HCT116 (cell line): ENCODE data around the gene PLA2G5. TPM values are rescaled to one million over a fixed set of nuclear protein-coding genes. Genes with fewer than 3 reads are reported as not detected.

Source experiments
- ATAC-seq: fragments of 200-7000 bp; cut with Tn5 transposase; 2 replicates; pipeline ENCODE4 v1.9.1; 2020; ENCODE audit warnings: mild to moderate bottlenecking, moderate library complexity
- BruUV-seq: library from RNA; stranded (reverse); fragments of 400-500 nt; replicated peaks from 2 replicates; lab custom pipeline; 2021; lab: Mats Ljungman, UMichigan
- CTCF ChIA-PET: fragments of 300-600 bp; sonication (Branson Sonifier 250); formaldehyde crosslinking; loops from one replicate; lab custom pipeline; 2021; ENCODE audit warnings: antibody characterized with exemption; lab: Charles Lee
- POLR2A ChIA-PET: fragments of 300-600, 350-600 bp; sonication (Branson Sonifier 250); formaldehyde crosslinking; loops from one replicate; lab custom pipeline; 2021; ENCODE audit warnings: antibody characterized with exemption; lab: Charles Lee
- RAD21 ChIA-PET, 2 experiments: fragments of 300-600 bp; sonication (Branson Sonifier 250); formaldehyde crosslinking; loops; one replicate each; lab custom pipeline; 2023; ENCODE audit warnings: low total read pairs in 2 of 2; ENCODE audit not compliant: uncharacterized antibody in 2 of 2, unreplicated experiment in 2 of 2, low non-redundant PET in 1 of 2; lab: Charles Lee
- DNase-seq: peaks from one replicate; pipeline ENCODE4 v3.0.0-alpha.2; 2010; ENCODE audit warnings: low read depth, low spot score
- H2AFZ ChIP-seq: fragments of 200-600 bp; shearing (Covaris generic), sonication (generic); 2 replicates; pipeline ENCODE4 v1.6.1; 2017; ENCODE audit warnings: low read depth, mixed run types, mixed read lengths, antibody characterized with exemption, low read length; ENCODE audit not compliant: poor library complexity, severe bottlenecking
- H3K27ac ChIP-seq: 2 replicates; pipeline ENCODE4 v1.5.1; 2012; ENCODE audit warnings: low read depth, low read length
- H3K27me3 ChIP-seq: fragments of 200-600 bp; sonication (generic); 2 replicates; pipeline ENCODE4 v1.6.1; 2016; ENCODE audit warnings: mixed run types, low read length, mixed read lengths; ENCODE audit not compliant: insufficient read depth
- H3K36me3 ChIP-seq, 2 experiments: fragments of 200-500 bp in 1 of 2; fragments of 200-600 bp in 1 of 2; sonication (Bioruptor generic) in 1 of 2; sonication (generic) in 1 of 2; 2 replicates each; pipeline versions ENCODE4 v1.5.1 to v1.6.1; 2014 to 2016; ENCODE audit warnings: low read length in 2 of 2, inconsistent platforms in 1 of 2, mixed read lengths in 1 of 2, mixed run types in 1 of 2; ENCODE audit not compliant: insufficient read depth in 2 of 2, control insufficient read depth in 1 of 2
- H3K4me1 ChIP-seq, 2 experiments: fragments of 200-600 bp in 1 of 2; sonication (generic) in 1 of 2; 2 replicates each; pipeline versions ENCODE4 v1.5.1 to v1.6.1; 2012 to 2017; ENCODE audit warnings: low read length in 2 of 2, inconsistent platforms in 1 of 2, mild to moderate bottlenecking in 1 of 2, mixed read lengths in 1 of 2, mixed run types in 1 of 2, moderate library complexity in 1 of 2; ENCODE audit not compliant: insufficient read depth in 2 of 2, control insufficient read depth in 1 of 2
- H3K4me2 ChIP-seq: fragments of 200-600 bp; sonication (generic); 2 replicates; pipeline ENCODE4 v1.6.1; 2017; ENCODE audit warnings: mixed run types, low read length, mixed read lengths
- H3K4me3 ChIP-seq, 2 experiments: fragments of 200-600 bp in 1 of 2; sonication (generic) in 1 of 2; replicated peaks in 1 of 2; 2 replicates each; pipeline ENCODE4 v1.5.1; 2011 to 2016; ENCODE audit warnings: low read length in 2 of 2, control low read depth in 1 of 2, low read depth in 1 of 2, mild to moderate bottlenecking in 1 of 2, mixed read lengths in 1 of 2, mixed run types in 1 of 2
- H3K79me2 ChIP-seq: fragments of 200-600 bp; sonication (generic); 2 replicates; pipeline ENCODE4 v1.6.1; 2017; ENCODE audit warnings: mild to moderate bottlenecking, mixed run types, low read length, moderate library complexity, mixed read lengths; ENCODE audit not compliant: insufficient read depth
- H3K9ac ChIP-seq: fragments of 200-600 bp; sonication (generic); 2 replicates; pipeline ENCODE4 v1.6.1; 2016; ENCODE audit warnings: low read length, mixed read lengths
- H3K9me2 ChIP-seq: fragments of 200-600 bp; sonication (generic), shearing (Covaris generic); 2 replicates; pipeline ENCODE4 v1.6.1; 2017; ENCODE audit warnings: mixed run types, mild to moderate bottlenecking, moderate library complexity; ENCODE audit not compliant: insufficient read depth
- H3K9me3 ChIP-seq, 2 experiments: fragments of 200-500 bp in 1 of 2; fragments of 200-600 bp in 1 of 2; sonication (Bioruptor generic) in 1 of 2; sonication (generic) in 1 of 2; 2 replicates each; pipeline ENCODE4 v1.6.1; 2014 to 2017; ENCODE audit warnings: low read length in 2 of 2, mixed read lengths in 2 of 2, inconsistent platforms in 1 of 2, low read depth in 1 of 2, mild to moderate bottlenecking in 1 of 2, mixed run types in 1 of 2, moderate library complexity in 1 of 2; ENCODE audit not compliant: control insufficient read depth in 1 of 2, insufficient read depth in 1 of 2
- H4K20me1 ChIP-seq: fragments of 200-600 bp; sonication (generic), shearing (Covaris generic); 2 replicates; pipeline ENCODE4 v1.6.1; 2017; ENCODE audit warnings: mixed run types, mild to moderate bottlenecking, moderate library complexity; ENCODE audit not compliant: insufficient read depth
- CBX3 ChIP-seq: IDR thresholded peaks from 2 replicates; pipeline ENCODE4 v1.6.1; 2012; ENCODE audit warnings: low read depth
- EGR1 ChIP-seq: IDR thresholded peaks from 2 replicates; pipeline ENCODE4 v1.6.1; 2012; ENCODE audit warnings: low read depth
- ELF1 ChIP-seq: IDR thresholded peaks from 2 replicates; pipeline ENCODE4 v1.6.1; 2012; ENCODE audit warnings: low read depth, borderline replicate concordance
- EZH2 ChIP-seq: fragments of 200-600 bp; sonication (generic); IDR thresholded peaks from 2 replicates; pipeline ENCODE4 v1.6.1; 2017; ENCODE audit warnings: antibody characterized with exemption, mixed run types
- EZH2phosphoT487 ChIP-seq: fragments of 200-600 bp; IDR thresholded peaks from 2 replicates; pipeline ENCODE4 v1.6.1; 2018; ENCODE audit warnings: antibody characterized with exemption, borderline replicate concordance
- JUND ChIP-seq: IDR thresholded peaks from 2 replicates; pipeline ENCODE4 v1.6.1; 2012
- MAX ChIP-seq: IDR thresholded peaks from 2 replicates; pipeline ENCODE4 v1.6.1; 2012
- POLR2A ChIP-seq: IDR thresholded peaks from 2 replicates; pipeline ENCODE4 v1.7.0; 2011; ENCODE audit warnings: borderline replicate concordance; ENCODE audit not compliant: insufficient read depth, insufficient read length; ENCODE audit errors: extremely low read depth
- RAD21 ChIP-seq: IDR thresholded peaks from 2 replicates; pipeline ENCODE4 v1.6.1; 2012; ENCODE audit warnings: low read depth, mild to moderate bottlenecking
- SIN3A ChIP-seq: IDR thresholded peaks from 2 replicates; pipeline ENCODE4 v1.6.1; 2012; ENCODE audit warnings: low read depth
- SRF ChIP-seq: IDR thresholded peaks from 2 replicates; pipeline ENCODE4 v1.6.1; 2012; ENCODE audit warnings: low read depth
- YY1 ChIP-seq: IDR thresholded peaks from 2 replicates; pipeline ENCODE4 v1.6.1; 2011; ENCODE audit warnings: low read length, low read depth, moderate library complexity, mild to moderate bottlenecking; ENCODE audit not compliant: insufficient replicate concordance; ENCODE audit errors: extremely low read depth
- ZBTB33 ChIP-seq: IDR thresholded peaks from 2 replicates; pipeline ENCODE4 v1.6.1; 2011; ENCODE audit warnings: mild to moderate bottlenecking, low read length, moderate library complexity; ENCODE audit not compliant: insufficient replicate concordance; ENCODE audit errors: extremely low read depth
- intact Hi-C: fragments of 100-400 bp; cut with micrococcal nuclease; formaldehyde crosslinking; loops from 2 replicates; pipeline ENCODE4 v1.10.0; 2022
- total RNA-seq: library from RNA; stranded (reverse); gene quantifications from one replicate; pipeline ENCODE4 v1.2.1, GENCODE V29; 2021; ENCODE audit not compliant: unreplicated experiment

The PLA2G5 gene
- total RNA-seq, 1 experiment from 2014 or later: not detected

- TF ChIP-seq EZH2phosphoT487 (no peak), ELF1 (no peak), JUND (no peak), YY1 (no peak), SIN3A (no peak), RAD21 (no peak), ZBTB33 (no peak), EZH2 (no peak), MAX (no peak), POLR2A (no peak), CBX3 (no peak), SRF (no peak), EGR1 (no peak)
- H3K4me1 ChIP-seq: peaks cover 0 to 4% of the 10 kb centered on the region in 2 experiments; a peak in 1 of 4 replicates
- no TSS peak for BruUV-seq
- no peaks in the 10 kb centered on the region for H3K9me3 ChIP-seq
- no peaks in the 10 kb centered on the region for H3K36me3 ChIP-seq
- H4K20me1 ChIP-seq: no peaks in the 10 kb centered on the region
- H3K4me3 ChIP-seq: no peak overlapping the region
- ATAC-seq (no peak), DNase-seq (no peak)
- H2AFZ ChIP-seq: no peak overlapping the region
- ChIA-PET POLR2A (no interaction called here), RAD21 (no interaction called here), CTCF (no interaction called here)
- H3K27me3 ChIP-seq: no peaks in the 10 kb centered on the region
- H3K27ac ChIP-seq: no peak overlapping the region
- H3K9ac ChIP-seq: no peak overlapping the region
- no peaks in the 10 kb centered on the region for H3K9me2 ChIP-seq
- H3K79me2 ChIP-seq: no peaks in the 10 kb centered on the region
- H3K4me2 ChIP-seq: no peak overlapping the region
- intact Hi-C loops: no loop called here
Observed at GRCh38 chr1:20102875-20103274, 32.9 kb downstream of the PLA2G5 start.
